ENCODE measurements around the gene KIT. TPM values are rescaled to one million over a fixed set of nuclear protein-coding genes. Genes with fewer than 3 reads are reported as not detected.

KIT gene
- total RNA-seq, 2 donors from 2014 or later, result 1.1 to 6.0 TPM

DNA sequence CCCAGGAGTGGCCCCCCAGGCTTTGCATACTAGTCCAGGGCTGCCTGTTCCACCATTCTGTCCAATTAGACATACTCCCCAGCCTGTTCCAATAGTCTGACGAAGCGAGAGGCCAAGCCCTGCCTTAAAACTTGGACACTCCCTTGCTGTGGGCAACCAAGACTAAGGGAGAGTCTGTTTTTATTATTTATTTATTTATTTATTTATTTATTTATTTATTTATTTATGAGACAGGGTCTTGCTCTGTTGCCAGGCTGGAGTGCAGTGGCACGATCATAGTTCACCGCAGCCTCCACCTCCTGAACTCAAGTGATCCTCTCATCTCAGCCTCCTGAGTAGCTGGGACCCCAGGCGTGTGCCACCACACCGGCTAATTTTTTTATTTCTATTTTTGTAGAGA, 6.6 kb downstream of the KIT start:
- Mint-ChIP-seq H3K27ac (no peak overlapping the region), H3K4me3 (no peak overlapping the region), H3K4me1 (peaks cover 7% of the 10 kb centered on the region), H3K27me3 (peaks cover 63% of the 10 kb centered on the region), H3K36me3 (ENCODE audit: low read depth) (peaks cover 2% of the 10 kb centered on the region)
- ATAC-seq, result no peak
- DNase-seq, result no peak
- no peaks in the 10 kb centered on the region for H3K9me3 ChIP-seq (ENCODE audit: control insufficient read depth, low read length, poor library complexity, severe bottlenecking)

DNA sequence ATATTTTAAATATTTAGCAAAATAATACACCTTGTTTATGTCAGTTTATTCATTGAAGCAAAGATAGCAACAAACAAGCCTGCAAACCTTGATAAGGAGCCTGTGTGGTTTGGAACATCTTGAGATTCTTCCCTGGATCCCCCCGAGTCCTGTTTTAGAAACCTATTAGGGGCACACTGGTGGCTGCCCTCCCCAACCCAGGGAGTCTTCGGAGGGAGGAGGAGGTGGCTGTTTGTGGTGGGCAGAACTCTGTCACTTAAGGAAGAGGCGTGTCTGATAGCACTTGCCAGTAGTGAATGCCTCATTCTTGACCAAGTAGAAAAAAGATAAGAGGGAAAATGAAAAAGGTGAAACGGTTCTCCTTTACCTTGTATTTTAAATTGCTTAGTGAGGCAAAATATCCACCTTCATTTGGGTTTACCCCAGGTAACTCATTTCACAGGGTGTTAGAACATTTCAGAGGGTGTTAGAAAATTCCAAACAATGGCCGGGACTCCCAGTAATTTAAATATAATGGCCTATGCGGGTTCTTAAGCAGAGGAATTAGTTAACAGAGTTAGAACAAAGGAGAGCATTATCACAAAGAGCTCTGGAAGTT, 10.4 kb downstream of the KIT start:
- no peak overlapping the region for H3K4me3 Mint-ChIP-seq
- H3K27me3 Mint-ChIP-seq, result peaks cover 36% of the 10 kb centered on the region
- peaks cover 2% of the 10 kb centered on the region for H3K36me3 Mint-ChIP-seq (ENCODE audit: low read depth)
- H3K27ac Mint-ChIP-seq, result no peak overlapping the region
- no peak for ATAC-seq
- no peak for DNase-seq
- no peaks in the 10 kb centered on the region for H3K4me1 Mint-ChIP-seq
- no peaks in the 10 kb centered on the region for H3K9me3 ChIP-seq (ENCODE audit: control insufficient read depth, low read length, poor library complexity, severe bottlenecking)

- Mint-ChIP-seq H3K4me1 (no peaks in the 10 kb centered on the region), H3K4me3 (no peak overlapping the region), H3K27me3 (peaks cover 24% of the 10 kb centered on the region), H3K36me3 (ENCODE audit: low read depth) (peaks cover 2% of the 10 kb centered on the region), H3K27ac (no peak overlapping the region)
- DNase-seq (no peak), ATAC-seq (no peak)
- no peaks in the 10 kb centered on the region for H3K9me3 ChIP-seq (ENCODE audit: control insufficient read depth, low read length, poor library complexity, severe bottlenecking)
These were observed 12.1 kb downstream of the KIT start for GRCh38 chr4:54669831-54670230.

DNA sequence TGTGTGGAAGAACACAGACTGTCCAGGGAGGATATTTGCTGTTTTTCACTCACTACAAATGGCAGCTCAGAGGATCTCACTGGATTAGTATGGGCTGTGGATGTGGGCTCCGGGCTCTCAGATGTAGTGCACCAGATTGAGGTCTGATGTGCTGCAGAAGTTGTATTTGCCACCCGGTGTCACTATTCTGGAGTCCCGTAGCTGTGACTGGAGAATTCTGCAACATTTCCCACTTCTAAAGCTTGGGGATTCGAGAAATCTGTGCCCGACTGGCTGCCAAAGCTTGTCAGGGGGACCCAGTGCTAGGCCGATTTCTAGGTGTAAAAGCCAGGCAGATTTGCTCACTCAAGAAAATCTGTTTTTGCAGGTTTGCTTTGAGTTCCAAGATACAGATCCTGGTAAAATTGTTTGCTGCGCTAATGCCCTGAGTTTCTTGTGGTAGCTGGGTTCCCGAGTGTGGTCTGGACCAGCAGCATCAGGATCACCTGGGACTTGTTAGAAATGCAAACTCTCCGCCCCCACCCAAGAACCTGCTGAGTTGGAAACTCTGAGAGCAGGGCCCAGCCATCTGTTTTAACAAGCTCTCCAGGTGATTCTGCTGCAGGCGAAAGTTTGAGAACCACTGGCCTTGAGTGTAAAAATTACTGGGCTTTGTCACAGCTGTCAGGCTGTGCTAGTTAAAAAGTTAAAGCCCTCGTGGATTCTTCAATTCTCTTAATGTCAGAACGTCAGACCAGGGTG, 18.1 kb downstream of the KIT start:
- H3K27me3 Mint-ChIP-seq, result peaks cover 5% of the 10 kb centered on the region
- H3K36me3 Mint-ChIP-seq (ENCODE audit: low read depth), result no peaks in the 10 kb centered on the region
- ATAC-seq (no peak), DNase-seq (no peak)
- no peak overlapping the region for H3K27ac Mint-ChIP-seq
- H3K4me3 Mint-ChIP-seq, result no peak overlapping the region
- peaks cover 2% of the 10 kb centered on the region for H3K4me1 Mint-ChIP-seq
- no peaks in the 10 kb centered on the region for H3K9me3 ChIP-seq (ENCODE audit: control insufficient read depth, low read length, poor library complexity, severe bottlenecking)

DNA sequence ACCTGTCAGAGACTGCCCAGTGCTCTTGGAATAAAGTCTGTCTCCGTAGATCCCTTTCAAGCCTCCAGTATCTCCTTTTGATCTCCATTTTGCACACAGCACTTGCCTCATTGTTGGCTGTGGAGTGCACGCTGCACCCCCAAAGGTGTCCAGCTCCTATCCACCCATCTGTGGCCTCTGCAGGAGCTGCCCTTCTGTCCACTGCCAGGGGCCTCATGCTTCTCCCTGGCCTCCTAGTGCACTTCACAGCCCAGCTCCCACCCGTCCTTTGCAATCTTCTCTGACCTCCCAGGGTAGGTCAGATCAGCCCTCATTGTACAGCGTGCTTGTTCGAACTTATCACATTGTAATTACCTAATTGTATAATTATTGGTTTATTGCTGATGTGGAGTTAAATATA, 18.9 kb downstream of the KIT start:
- Mint-ChIP-seq H3K4me1 (peaks cover 2% of the 10 kb centered on the region), H3K36me3 (ENCODE audit: low read depth) (no peaks in the 10 kb centered on the region), H3K4me3 (no peak overlapping the region), H3K27me3 (peaks cover 5% of the 10 kb centered on the region), H3K27ac (no peak overlapping the region)
- no peaks in the 10 kb centered on the region for H3K9me3 ChIP-seq (ENCODE audit: control insufficient read depth, low read length, poor library complexity, severe bottlenecking)
- DNase-seq (no peak), ATAC-seq (no peak)

GRCh38 chr4:54677416-54677815, 19.7 kb downstream of the KIT start:
- no peak overlapping the region for H3K27ac Mint-ChIP-seq
- H3K9me3 ChIP-seq (ENCODE audit: control insufficient read depth, low read length, poor library complexity, severe bottlenecking), result no peaks in the 10 kb centered on the region
- H3K27me3 Mint-ChIP-seq, result peaks cover 5% of the 10 kb centered on the region

DNA sequence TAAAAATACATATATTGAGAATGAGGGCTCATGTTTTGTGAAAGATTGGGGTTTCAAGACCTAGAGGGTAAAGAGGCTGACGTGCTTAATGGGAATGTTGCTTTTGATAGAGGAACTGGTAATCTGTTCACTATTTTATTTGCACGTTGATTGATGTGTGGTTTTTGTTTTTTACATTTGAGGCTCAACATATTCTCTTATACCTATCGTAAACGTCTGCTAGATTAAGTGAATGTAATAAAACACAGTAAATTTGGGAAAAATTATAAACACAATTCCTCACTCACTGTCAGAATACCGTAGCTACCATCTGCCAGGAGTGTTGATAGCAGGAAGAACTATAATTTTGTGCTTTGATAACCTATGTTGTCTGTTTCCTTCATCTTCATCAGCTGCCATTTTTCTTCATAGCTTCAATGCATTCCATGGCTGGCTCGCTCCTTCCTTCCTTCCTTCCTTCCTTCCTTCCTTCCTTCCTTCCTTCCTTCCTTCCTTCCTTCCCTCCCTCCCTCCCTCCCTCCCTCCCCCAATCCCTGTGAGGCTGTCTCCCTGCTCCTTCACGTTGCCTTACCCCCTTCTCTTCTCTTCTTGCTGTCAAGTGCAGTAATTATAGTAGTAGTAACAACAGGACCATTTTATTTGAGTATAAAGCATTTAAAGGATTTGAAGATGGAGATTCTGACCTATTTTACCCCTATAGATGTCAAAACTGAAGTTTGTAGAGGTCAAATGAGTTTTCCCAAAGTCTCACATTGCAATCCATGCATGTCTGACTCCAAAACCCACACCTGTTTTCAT, 20.3 kb downstream of the KIT start:
- H3K27ac Mint-ChIP-seq, result no peak overlapping the region
- no peaks in the 10 kb centered on the region for H3K9me3 ChIP-seq (ENCODE audit: control insufficient read depth, low read length, poor library complexity, severe bottlenecking)
- no peak overlapping the region for H3K4me3 Mint-ChIP-seq
- ATAC-seq, result no peak
- H3K27me3 Mint-ChIP-seq, result peaks cover 5% of the 10 kb centered on the region
- H3K36me3 Mint-ChIP-seq (ENCODE audit: low read depth), result no peaks in the 10 kb centered on the region
- peaks cover 2% of the 10 kb centered on the region for H3K4me1 Mint-ChIP-seq
- no peak for DNase-seq

More at GRCh38 chr4:54677416-54677815, 19.7 kb downstream of the KIT start:
- Mint-ChIP-seq H3K4me3 (no peak overlapping the region), H3K4me1 (peaks cover 2% of the 10 kb centered on the region), H3K36me3 (ENCODE audit: low read depth) (no peaks in the 10 kb centered on the region)
- ATAC-seq, result no peak
- DNase-seq, result no peak

GRCh38 chr4:54678826-54679225, 21.1 kb downstream of the KIT start:
- peaks cover 5% of the 10 kb centered on the region for H3K27me3 Mint-ChIP-seq

DNA sequence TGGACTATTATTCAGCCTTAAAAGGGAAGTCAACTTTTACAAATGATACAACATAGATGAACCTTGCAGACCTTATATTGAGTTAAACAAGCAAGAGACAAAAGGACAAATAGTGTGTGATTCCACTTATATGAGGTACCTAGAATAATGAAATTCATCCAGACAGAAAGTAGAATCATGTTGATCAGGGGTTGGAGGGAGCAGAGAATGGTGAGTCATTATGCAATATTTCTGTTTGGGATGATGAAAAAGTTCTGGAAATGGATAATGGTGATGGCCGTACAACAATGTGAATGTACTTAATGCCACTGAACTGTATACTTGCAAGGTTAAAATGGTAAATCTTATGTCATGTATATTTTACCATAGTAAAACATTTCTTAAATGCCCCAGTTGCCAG, 22.1 kb downstream of the KIT start:
- Mint-ChIP-seq H3K27ac (no peak overlapping the region), H3K27me3 (peaks cover 5% of the 10 kb centered on the region), H3K36me3 (ENCODE audit: low read depth) (no peaks in the 10 kb centered on the region), H3K4me3 (no peak overlapping the region), H3K4me1 (peaks cover 12% of the 10 kb centered on the region)
- no peaks in the 10 kb centered on the region for H3K9me3 ChIP-seq (ENCODE audit: control insufficient read depth, low read length, poor library complexity, severe bottlenecking)
- ATAC-seq, result no peak
- no peak for DNase-seq

More at GRCh38 chr4:54678826-54679225, 21.1 kb downstream of the KIT start:
- H3K9me3 ChIP-seq (ENCODE audit: control insufficient read depth, low read length, poor library complexity, severe bottlenecking), result no peaks in the 10 kb centered on the region
- no peak overlapping the region for H3K27ac Mint-ChIP-seq
- H3K4me3 Mint-ChIP-seq, result no peak overlapping the region
- H3K36me3 Mint-ChIP-seq (ENCODE audit: low read depth), result no peaks in the 10 kb centered on the region
- peaks cover 5% of the 10 kb centered on the region for H3K4me1 Mint-ChIP-seq
- no peak for ATAC-seq
- no peak for DNase-seq

DNA sequence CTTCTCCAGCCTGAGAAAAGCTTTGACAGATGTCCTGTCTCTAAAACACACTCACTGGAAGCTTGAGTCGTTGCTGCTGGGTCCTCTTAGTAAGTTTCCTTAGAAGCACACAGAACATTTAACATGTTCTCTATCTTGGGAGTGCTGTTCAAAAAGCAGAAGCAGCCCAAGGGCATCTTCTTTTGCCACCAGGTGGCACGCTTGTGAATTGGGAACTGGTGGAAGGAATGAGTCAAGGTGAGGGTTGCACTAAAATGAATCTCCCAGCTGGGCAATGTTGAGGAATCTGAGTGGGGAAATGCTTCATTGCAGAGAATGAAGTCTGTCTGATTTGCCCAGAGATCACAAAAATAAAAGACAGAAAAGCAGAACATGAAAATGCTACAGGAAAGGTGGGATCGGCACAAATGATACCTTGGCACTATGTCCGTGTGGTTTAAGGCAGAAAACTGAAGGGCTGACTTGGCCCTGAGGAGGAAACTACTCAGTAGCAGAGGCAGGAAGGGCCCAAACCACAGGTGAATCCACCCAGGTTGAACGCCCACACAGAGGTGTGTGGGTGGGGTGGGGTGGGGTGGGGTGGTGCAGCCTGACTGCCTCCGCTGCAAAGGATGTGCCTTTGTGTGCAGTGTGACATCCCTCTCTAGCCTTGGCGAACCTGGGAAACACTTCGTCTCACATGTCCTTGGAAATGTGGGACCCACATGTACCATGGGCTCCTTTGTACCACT, 26.0 kb downstream of the KIT start:
- ATAC-seq, result peak; percentile 70
- peak overlapping the region; percentile 91 for H3K4me3 Mint-ChIP-seq
- H3K9me3 ChIP-seq (ENCODE audit: control insufficient read depth, low read length, poor library complexity, severe bottlenecking), result no peaks in the 10 kb centered on the region
- peaks cover 5% of the 10 kb centered on the region for H3K36me3 Mint-ChIP-seq (ENCODE audit: low read depth)
- H3K27ac Mint-ChIP-seq, result peak overlapping the region; percentile 65
- peaks cover 26% of the 10 kb centered on the region for H3K4me1 Mint-ChIP-seq
- peaks cover 7% of the 10 kb centered on the region for H3K27me3 Mint-ChIP-seq
- peak in 1 of 3 donors; percentile 44 for DNase-seq

- Mint-ChIP-seq H3K4me3 (no peak overlapping the region), H3K27ac (peak overlapping the region; percentile 32), H3K4me1 (peaks cover 24% of the 10 kb centered on the region), H3K36me3 (ENCODE audit: low read depth) (peaks cover 7% of the 10 kb centered on the region), H3K27me3 (peaks cover 7% of the 10 kb centered on the region)
- DNase-seq (no peak), ATAC-seq (no peak)
- no peaks in the 10 kb centered on the region for H3K9me3 ChIP-seq (ENCODE audit: control insufficient read depth, low read length, poor library complexity, severe bottlenecking)
These were observed 28.1 kb downstream of the KIT start for GRCh38 chr4:54685810-54686209.

GRCh38 chr4:54687887-54688841, 30.4 kb downstream of the KIT start:
- Mint-ChIP-seq H3K27ac (no peak overlapping the region), H3K36me3 (ENCODE audit: low read depth) (peaks cover 9% of the 10 kb centered on the region), H3K27me3 (peaks cover 12% of the 10 kb centered on the region), H3K4me1 (peaks cover 27% of the 10 kb centered on the region), H3K4me3 (no peak overlapping the region)
- DNase-seq (no peak), ATAC-seq (peak; percentile 57)
- H3K9me3 ChIP-seq (ENCODE audit: control insufficient read depth, low read length, poor library complexity, severe bottlenecking), result no peaks in the 10 kb centered on the region

Measured in T-helper 17 cell (primary cell).